Kidney (tissue), 14 donors: ENCODE measurements around the gene SKAP2. TPM values are rescaled to one million over a fixed set of nuclear protein-coding genes. Genes with fewer than 3 reads are reported as not detected.

Experiments
- DNase-seq, 5 donors: peaks; one replicate each; pipeline ENCODE4 v3.0.0-alpha.2; 2013 to 2020
- FAIRE-seq: peaks from 2 replicates; lab custom pipeline; 2012; peaks lifted over from hg19 to GRCh38; lab: Jason Lieb, UNC
- H3K27ac ChIP-seq, 2 donors: one replicate each; pipeline ENCODE4 v1.7.0; 2013; ENCODE audit warnings: low read depth in 2 of 2, low read length in 2 of 2, inconsistent platforms in 1 of 2
- H3K27me3 ChIP-seq: one replicate; pipeline ENCODE4 v1.7.1; 2013; ENCODE audit warnings: low read length, inconsistent platforms; ENCODE audit not compliant: control insufficient read depth, insufficient read depth
- H3K36me3 ChIP-seq, 3 donors: one replicate each; pipeline versions ENCODE4 v1.7.0 to v1.7.1; 2013; ENCODE audit warnings: low read length in 3 of 3, control low read depth in 1 of 3, inconsistent platforms in 1 of 3; ENCODE audit not compliant: insufficient read depth in 3 of 3, control insufficient read depth in 2 of 3
- H3K4me1 ChIP-seq, 3 donors: one replicate each; pipeline versions ENCODE4 v1.7.0 to v1.7.1; 2013; ENCODE audit warnings: low read length in 3 of 3, inconsistent platforms in 1 of 3, low read depth in 1 of 3; ENCODE audit not compliant: control insufficient read depth in 2 of 3, insufficient read depth in 2 of 3
- H3K4me3 ChIP-seq, 3 donors: one replicate each; pipeline versions ENCODE4 v1.7.0 to v1.8.1; 2013; ENCODE audit warnings: low read length in 3 of 3, control low read depth in 1 of 3, inconsistent platforms in 1 of 3
- H3K9ac ChIP-seq, 3 donors: one replicate each; pipeline versions ENCODE4 v1.7.0 to v1.7.1; 2013; ENCODE audit warnings: low read length in 3 of 3, control low read depth in 1 of 3, inconsistent platforms in 1 of 3
- H3K9me3 ChIP-seq, 3 donors: one replicate each; pipeline versions ENCODE4 v1.7.0 to v1.7.1; 2013; ENCODE audit warnings: low read length in 3 of 3, control low read depth in 1 of 3, inconsistent platforms in 1 of 3; ENCODE audit not compliant: control insufficient read depth in 2 of 3, insufficient read depth in 1 of 3
- intact Hi-C: fragments of 100-400 bp; cut with DNase I; formaldehyde crosslinking; loops from one replicate; pipeline ENCODE4 v1.11.1; 2022
- polyA plus RNA-seq: library from polyadenylated mRNA; stranded (reverse); fragments of 350-450 nt; fragmentation: Illumina TruSeq; extraction: RNeasy Lipid Tissue Mini Kit (QIAGEN cat#74804); gene quantifications from one replicate; pipeline ENCODE4 v1.2.3, GENCODE V29; 2014; ENCODE audit warnings: low read depth, low replicate concordance; ENCODE audit not compliant: insufficient read depth
- total RNA-seq: library from RNA; stranded (reverse); fragmentation: NEBNext Ultra II Directional; extraction: Animal tissue kit (Norgen Biotek cat#: 25700); gene quantifications from one replicate; pipeline ENCODE4 v1.2.1, GENCODE V29; 2021
- TF ChIP-seq, protein P1 (sequence below): IDR thresholded peaks from 3 replicates; pipeline ENCODE4 v1.5.1; 2012; ENCODE audit warnings: mild to moderate bottlenecking, moderate library complexity, borderline replicate concordance; ENCODE audit not compliant: insufficient read depth; ENCODE audit errors: extremely low read depth
- donor health status: control.
- donor health status: control.
- donor health status: control.
- donor health status: control.
- donor health status: control.
- donor health status: DM: yes; HTN: yes; CAD: no.
- donor health status: Normal renal cell carcinoma (clear cell type).

The SKAP2 gene
- total and polyA plus RNA-seq, 2 donors from 2014 or later: 20.0 to 75.8 TPM

DNA sequence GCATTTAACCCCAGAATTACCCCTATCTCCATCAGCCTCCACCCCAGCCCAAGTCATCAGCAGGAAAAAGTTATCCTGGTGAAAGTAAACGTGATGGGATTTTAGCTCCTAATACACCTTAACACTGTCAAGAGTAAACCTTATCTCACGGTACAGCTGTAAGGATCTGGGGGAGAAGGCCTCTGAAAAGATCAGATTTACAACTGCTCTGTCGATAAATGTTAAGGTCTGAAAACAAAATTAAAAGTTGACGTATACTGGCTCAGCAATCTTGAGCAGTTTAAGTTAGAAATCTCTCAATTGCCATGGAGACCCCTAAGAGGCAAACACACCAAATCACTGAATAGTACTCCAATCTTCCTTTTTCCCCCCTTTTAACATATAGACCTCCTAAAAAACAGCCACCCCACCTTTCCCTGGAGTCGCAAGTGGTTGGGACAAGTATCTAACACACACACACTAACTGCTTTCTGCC lies 6.1 kb downstream of the SKAP2 start:
- Histone ChIP-seq H3K9ac (peak overlapping the region in 1 of 3 donors; percentile 84), H3K4me3 (peak overlapping the region in 2 of 3 donors; percentile 43 to 69), H3K9me3 (no peaks in the 10 kb centered on the region), H3K27me3 (peaks cover 2% of the 10 kb centered on the region), H3K4me1 (peaks cover 0 to 29% (median 0%) of the 10 kb centered on the region in 3 donors), H3K27ac (peak overlapping the region; percentile 85 to 86), H3K36me3 (no peaks in the 10 kb centered on the region)
- FAIRE-seq: no peak
- DNase-seq: peak in 1 of 5 donors; percentile 64
- TF ChIP-seq, protein P1, sequence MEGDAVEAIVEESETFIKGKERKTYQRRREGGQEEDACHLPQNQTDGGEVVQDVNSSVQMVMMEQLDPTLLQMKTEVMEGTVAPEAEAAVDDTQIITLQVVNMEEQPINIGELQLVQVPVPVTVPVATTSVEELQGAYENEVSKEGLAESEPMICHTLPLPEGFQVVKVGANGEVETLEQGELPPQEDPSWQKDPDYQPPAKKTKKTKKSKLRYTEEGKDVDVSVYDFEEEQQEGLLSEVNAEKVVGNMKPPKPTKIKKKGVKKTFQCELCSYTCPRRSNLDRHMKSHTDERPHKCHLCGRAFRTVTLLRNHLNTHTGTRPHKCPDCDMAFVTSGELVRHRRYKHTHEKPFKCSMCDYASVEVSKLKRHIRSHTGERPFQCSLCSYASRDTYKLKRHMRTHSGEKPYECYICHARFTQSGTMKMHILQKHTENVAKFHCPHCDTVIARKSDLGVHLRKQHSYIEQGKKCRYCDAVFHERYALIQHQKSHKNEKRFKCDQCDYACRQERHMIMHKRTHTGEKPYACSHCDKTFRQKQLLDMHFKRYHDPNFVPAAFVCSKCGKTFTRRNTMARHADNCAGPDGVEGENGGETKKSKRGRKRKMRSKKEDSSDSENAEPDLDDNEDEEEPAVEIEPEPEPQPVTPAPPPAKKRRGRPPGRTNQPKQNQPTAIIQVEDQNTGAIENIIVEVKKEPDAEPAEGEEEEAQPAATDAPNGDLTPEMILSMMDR: no peak
- intact Hi-C loops: loop anchor here (10.0 kb wide), 1 partner anchor 163 kb away; no protein-coding TSS in a partner anchor

DNA sequence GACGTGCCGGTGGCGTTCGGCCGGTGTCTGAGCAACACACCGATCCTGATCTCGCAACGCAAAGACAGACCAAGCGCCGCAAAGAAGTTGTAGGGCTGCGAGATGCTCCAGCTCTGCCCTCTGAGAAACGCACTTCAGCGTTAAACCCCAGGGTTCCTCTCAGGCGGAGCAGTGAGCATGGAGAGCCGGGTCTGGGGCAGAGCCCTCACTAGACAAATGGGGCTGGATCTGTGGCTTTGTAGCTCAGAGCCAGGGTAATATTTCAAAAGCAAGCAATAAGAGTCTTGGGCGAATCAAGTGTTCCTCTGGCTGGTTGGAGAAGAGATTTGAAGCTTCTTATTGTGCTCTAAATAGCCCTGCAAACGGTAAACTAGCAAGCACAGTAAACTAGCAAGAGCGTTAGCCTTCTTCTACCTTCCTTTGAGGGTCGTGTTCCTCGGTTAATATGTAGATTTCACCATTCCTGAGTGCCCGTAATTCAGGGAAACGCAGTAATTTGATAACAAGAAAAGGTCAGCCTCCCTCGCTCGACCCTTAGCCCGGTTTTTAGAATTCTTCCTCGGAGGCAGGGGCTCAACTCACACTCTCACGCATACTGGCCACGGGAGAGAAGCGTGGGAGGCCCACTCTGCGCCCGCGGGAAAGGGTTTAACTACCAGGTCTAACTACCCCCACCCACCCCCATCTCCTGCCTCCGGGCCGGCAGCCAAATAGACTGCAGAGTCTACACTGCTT lies 6.7 kb downstream of the SKAP2 start:
- H3K36me3 ChIP-seq: no peaks in the 10 kb centered on the region
- H3K27ac ChIP-seq: peak overlapping the region; percentile 85 to 86
- H3K27me3 ChIP-seq: peaks cover 2% of the 10 kb centered on the region
- DNase-seq (peak; percentile 77 to 90 (median 86)), FAIRE-seq (no peak)
- H3K4me3 ChIP-seq: peak overlapping the region; percentile 46 to 69 (median 47)
- no peaks in the 10 kb centered on the region for H3K9me3 ChIP-seq
- H3K4me1 ChIP-seq: peaks cover 0 to 24% (median 0%) of the 10 kb centered on the region in 3 donors
- TF ChIP-seq, protein P1: no peak
- peak overlapping the region; percentile 0 to 84 (median 19) for H3K9ac ChIP-seq
- intact Hi-C loops: loop anchor here (10.0 kb wide), 1 partner anchor 163 kb away; no protein-coding TSS in a partner anchor

GRCh38 chr7:26857170-26857505 lies 7.3 kb downstream of the SKAP2 start:
- DNase-seq (no peak), FAIRE-seq (no peak)
- H3K9me3 ChIP-seq: no peaks in the 10 kb centered on the region
- H3K36me3 ChIP-seq: no peaks in the 10 kb centered on the region
- TF ChIP-seq, protein P1: no peak
- H3K4me1 ChIP-seq: peaks cover 0 to 20% (median 0%) of the 10 kb centered on the region in 3 donors
- H3K4me3 ChIP-seq: peak overlapping the region; percentile 46 to 69 (median 47)
- peaks cover 2% of the 10 kb centered on the region for H3K27me3 ChIP-seq
- peak overlapping the region; percentile 0 to 84 (median 19) for H3K9ac ChIP-seq
- peak overlapping the region; percentile 85 to 86 for H3K27ac ChIP-seq
- intact Hi-C loops: loop anchor here (10.0 kb wide), 1 partner anchor 162 kb away; no protein-coding TSS in a partner anchor
